ENCODE results near the gene PTPRN2. TPM values are rescaled to one million over a fixed set of nuclear protein-coding genes. Genes with fewer than 3 reads are reported as not detected.

The PTPRN2 gene
- total RNA-seq, 1 experiment from 2014 or later = 2.1 TPM

GRCh38 chr7:158471716-158472115 is 115.9 kb downstream of the PTPRN2 start (continued):
- TF ChIP-seq CTCF (IDR thresholded peaks at IDR 0.05 in 2 of 3, conservative IDR thresholded peaks at IDR 0.05 in 1 of 3; ENCODE audit: borderline replicate concordance in 1 of 3, insufficient read depth in 1 of 3, low read depth in 2 of 3, low read length in 2 of 3) = no peak
- TF ChIP-seq SP1 (IDR thresholded peaks at IDR 0.05; ENCODE audit: low read depth) = no peak

- POLR2A ChIA-PET = no interaction called here
Measured at GRCh38 chr7:158470336-158470735, 117.3 kb downstream of the PTPRN2 start.

More at GRCh38 chr7:158470336-158470735, 117.3 kb downstream of the PTPRN2 start:
- no peak overlapping the region for H3K4me3 ChIP-seq (replicated peaks in 1 of 2; ENCODE audit: low read depth in 1 of 2, low read length in 2 of 2)
- ATAC-seq = no peak
- no TSS peak for BruUV-seq (replicated peaks)
- intact Hi-C loops (cut with micrococcal nuclease) = no loop called here
- TF ChIP-seq, protein P1, sequence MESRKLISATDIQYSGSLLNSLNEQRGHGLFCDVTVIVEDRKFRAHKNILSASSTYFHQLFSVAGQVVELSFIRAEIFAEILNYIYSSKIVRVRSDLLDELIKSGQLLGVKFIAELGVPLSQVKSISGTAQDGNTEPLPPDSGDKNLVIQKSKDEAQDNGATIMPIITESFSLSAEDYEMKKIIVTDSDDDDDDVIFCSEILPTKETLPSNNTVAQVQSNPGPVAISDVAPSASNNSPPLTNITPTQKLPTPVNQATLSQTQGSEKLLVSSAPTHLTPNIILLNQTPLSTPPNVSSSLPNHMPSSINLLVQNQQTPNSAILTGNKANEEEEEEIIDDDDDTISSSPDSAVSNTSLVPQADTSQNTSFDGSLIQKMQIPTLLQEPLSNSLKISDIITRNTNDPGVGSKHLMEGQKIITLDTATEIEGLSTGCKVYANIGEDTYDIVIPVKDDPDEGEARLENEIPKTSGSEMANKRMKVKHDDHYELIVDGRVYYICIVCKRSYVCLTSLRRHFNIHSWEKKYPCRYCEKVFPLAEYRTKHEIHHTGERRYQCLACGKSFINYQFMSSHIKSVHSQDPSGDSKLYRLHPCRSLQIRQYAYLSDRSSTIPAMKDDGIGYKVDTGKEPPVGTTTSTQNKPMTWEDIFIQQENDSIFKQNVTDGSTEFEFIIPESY (IDR thresholded peaks at IDR 0.05; ENCODE audit: extremely low read depth, insufficient replicate concordance, low read length) = no peak
- TF ChIP-seq CBX3 (IDR thresholded peaks at IDR 0.05; ENCODE audit: low read depth) (no peak), SP1 (IDR thresholded peaks at IDR 0.05; ENCODE audit: low read depth) (no peak), EZH2 (IDR thresholded peaks at IDR 0.05) (no peak), EZH2phosphoT487 (IDR thresholded peaks at IDR 0.05; ENCODE audit: borderline replicate concordance) (no peak), FOSL1 (IDR thresholded peaks at IDR 0.05; ENCODE audit: low read depth) (no peak), JUND (IDR thresholded peaks at IDR 0.05) (no peak)
- ChIA-PET CTCF (no interaction called here), RAD21 (ENCODE audit: low non-redundant PET in 1 of 2, low total read pairs in 2 of 2, uncharacterized antibody in 2 of 2, unreplicated experiment in 2 of 2) (no interaction called here)
- no peak overlapping the region for H3K27ac ChIP-seq (ENCODE audit: low read depth, low read length)
- H4K20me1 ChIP-seq (ENCODE audit: insufficient read depth) = no peaks in the 10 kb centered on the region
- no peak overlapping the region for H3K9ac ChIP-seq (ENCODE audit: low read length)
- no peaks in the 10 kb centered on the region for H3K4me1 ChIP-seq (ENCODE audit: control insufficient read depth in 1 of 2, insufficient read depth in 2 of 2, low read length in 2 of 2)
- H2AFZ ChIP-seq (ENCODE audit: low read depth, low read length, poor library complexity, severe bottlenecking) = no peak overlapping the region
- peaks cover 14% of the 10 kb centered on the region; the same call in 1 of the 2 replicates for H3K27me3 ChIP-seq (ENCODE audit: insufficient read depth, low read length)
- no peaks in the 10 kb centered on the region for H3K9me3 ChIP-seq (ENCODE audit: control insufficient read depth in 1 of 2, insufficient read depth in 1 of 2, low read depth in 1 of 2, low read length in 2 of 2)
- no peaks in the 10 kb centered on the region for H3K36me3 ChIP-seq (ENCODE audit: control insufficient read depth in 1 of 2, insufficient read depth in 2 of 2, low read length in 2 of 2)
- H3K79me2 ChIP-seq (ENCODE audit: insufficient read depth, low read length) = no peaks in the 10 kb centered on the region
- no peak overlapping the region for H3K4me2 ChIP-seq (ENCODE audit: low read length)
- no peaks in the 10 kb centered on the region for H3K9me2 ChIP-seq (ENCODE audit: insufficient read depth)
- DNase-seq (ENCODE audit: low read depth, low spot score) = no peak
